Effector CD4-positive, alpha-beta T cell (primary cell): ENCODE results near the gene CLK4.

Source experiments
- DNase-seq: peaks from one replicate; pipeline ENCODE4 v3.0.0-alpha.2; 2020

The CLK4 gene

GRCh38 chr5:178637356-178638074 is 10.7 kb upstream of the CLK4 start:
- no peak for DNase-seq

DNA sequence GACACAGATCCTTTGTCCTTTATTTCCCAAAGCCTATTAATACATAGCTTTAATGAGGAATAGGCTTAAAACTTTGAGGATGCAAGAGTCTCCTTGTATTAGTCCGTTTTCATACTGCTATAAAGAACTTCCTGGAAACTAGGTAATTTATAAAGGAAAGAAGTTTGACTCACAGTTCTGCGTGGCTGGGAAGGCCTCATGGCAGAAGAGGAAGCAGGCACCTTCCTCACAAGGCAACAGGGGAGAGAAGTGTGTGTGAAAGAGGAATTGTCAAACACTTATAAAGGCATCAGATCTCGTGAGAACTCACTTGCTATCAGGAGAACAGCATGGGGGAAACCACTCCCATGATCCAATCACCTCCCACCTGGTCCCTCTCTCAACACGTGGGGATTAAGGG is 5.4 kb upstream of the CLK4 start:
- no peak for DNase-seq

DNA sequence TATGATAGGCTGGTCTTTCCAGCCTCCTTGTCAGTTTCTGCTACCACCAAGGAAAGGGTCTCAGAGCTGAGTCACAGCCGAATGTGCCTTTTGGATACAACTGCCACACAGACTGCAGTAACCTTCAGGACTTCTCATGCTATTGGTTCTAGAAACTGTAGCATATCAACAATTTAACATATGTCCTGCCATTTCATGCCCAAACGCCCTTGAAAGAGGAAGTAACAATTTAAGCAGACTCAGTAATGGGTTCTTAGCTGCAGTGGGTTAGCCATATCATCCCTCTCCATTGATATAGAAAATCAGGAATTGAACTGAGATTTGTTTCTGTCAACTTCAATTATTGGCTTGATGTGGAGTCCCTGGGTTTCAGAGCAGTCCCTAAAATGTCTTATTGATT is 4.1 kb upstream of the CLK4 start:
- no peak for DNase-seq

GRCh38 chr5:178630475-178630930 is 3.7 kb upstream of the CLK4 start:
- DNase-seq: no peak

DNA sequence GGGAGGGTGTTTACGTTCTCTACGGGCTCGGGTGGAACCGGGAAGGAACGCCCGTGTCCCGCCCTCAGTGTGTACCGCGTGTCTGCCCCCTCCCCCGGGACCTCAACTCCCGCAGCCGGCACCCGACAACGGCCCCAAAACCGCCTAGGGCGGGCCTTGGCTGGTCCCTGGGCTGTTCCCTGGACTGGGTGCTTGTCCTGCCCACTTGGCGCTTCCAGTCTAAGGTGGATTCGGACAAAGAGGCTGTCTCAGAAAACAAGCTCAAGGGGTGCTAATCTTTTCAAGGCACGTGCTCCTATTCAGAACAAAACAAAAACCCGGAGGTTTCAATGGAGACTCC is 379 bp upstream of the CLK4 start:
- DNase-seq: no peak

GRCh38 chr5:178625679-178626483 is 969 bp downstream of the CLK4 start:
- DNase-seq: no peak

DNA sequence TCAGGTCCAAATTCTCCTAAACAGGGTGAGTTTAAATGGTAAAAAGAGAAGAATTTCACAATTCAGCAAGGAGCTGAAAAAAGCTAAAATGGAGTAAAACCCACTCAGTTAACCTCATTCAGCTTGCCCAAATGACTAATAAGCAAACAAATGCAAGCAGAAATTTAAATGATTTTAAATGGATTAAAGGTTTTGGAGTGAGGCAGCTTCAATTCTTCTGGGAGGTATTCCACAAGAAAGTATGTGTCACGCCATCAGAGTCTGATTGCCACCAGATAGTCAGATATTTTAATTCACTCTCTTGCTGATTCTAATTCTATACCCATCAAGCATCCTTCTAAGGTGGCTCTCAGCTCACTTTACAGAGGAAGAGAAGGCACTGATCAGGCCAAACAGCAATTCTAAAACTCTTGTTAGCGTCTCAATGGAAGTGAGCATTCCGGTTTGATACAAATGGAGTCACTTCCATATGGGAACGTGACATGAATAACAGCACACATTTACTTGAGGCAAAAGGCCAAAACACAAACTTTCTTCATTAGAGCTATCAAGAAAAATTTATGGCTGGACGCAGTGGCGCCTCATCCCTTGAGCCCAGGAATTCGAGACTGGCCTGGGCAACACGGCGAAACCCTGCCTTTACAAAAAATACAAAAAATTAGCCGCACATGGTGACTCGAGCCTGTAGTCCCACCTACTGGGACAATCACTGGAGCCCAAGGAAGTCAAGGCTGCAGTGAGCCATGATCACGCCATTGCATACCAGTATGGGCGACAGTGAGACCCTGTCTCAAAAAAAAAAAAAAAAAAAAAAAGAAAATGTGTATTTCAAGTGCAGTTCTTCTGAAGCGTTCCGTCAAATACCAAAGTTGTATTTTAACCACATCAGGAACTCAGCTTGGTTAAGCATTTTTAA is 2.0 kb downstream of the CLK4 start:
- no peak for DNase-seq

- DNase-seq: no peak
Observed at GRCh38 chr5:178622679-178623247, 4.1 kb downstream of the CLK4 start.

GRCh38 chr5:178619390-178619789 is 7.5 kb downstream of the CLK4 start:
- DNase-seq: no peak

GRCh38 chr5:178612299-178612698 is 14.6 kb downstream of the CLK4 start:
- DNase-seq: no peak

DNA sequence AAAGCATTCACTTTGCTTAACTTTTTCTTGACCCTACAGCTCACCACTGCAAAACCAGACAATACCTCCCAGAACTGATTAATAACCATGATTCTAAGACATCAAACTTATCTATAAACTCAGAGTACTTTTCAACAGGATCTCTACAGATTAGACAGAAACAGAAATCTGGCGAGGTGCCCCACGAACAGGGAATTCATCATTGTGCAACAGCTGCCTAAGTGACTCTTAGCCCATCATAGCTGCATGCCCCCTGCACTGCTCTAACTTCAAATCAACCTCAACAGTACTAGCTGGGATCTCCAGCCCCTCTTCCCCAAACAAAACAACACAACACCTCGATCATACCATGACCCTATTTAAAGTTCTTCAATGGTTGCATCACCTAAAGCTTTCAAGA is 20.6 kb downstream of the CLK4 start:
- no peak for DNase-seq

GRCh38 chr5:178605788-178606187 is 21.1 kb downstream of the CLK4 start:
- DNase-seq: no peak

- DNase-seq: no peak
Observed at GRCh38 chr5:178602752-178603151, 24.1 kb downstream of the CLK4 start.

DNA sequence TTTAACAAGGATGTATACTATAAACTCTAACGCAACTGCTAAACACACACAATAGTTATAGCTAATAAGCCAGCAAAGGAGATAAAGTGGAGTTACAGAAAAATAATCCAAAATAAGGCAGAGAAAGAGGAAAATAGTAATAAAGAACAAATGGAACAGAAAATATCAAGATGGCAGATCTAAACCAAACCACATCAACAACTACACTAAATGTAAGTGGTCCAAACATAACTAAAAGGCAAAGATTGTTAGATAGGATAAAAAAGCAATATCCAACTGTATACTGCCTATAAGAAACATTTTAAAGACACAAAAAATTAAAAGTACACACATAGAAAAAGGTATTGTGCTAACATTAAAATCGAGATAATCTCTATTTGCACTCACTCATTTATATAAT is 31.1 kb downstream of the CLK4 start:
- DNase-seq: no peak

GRCh38 chr5:178595150-178595549 is 31.7 kb downstream of the CLK4 start:
- DNase-seq: no peak

DNA sequence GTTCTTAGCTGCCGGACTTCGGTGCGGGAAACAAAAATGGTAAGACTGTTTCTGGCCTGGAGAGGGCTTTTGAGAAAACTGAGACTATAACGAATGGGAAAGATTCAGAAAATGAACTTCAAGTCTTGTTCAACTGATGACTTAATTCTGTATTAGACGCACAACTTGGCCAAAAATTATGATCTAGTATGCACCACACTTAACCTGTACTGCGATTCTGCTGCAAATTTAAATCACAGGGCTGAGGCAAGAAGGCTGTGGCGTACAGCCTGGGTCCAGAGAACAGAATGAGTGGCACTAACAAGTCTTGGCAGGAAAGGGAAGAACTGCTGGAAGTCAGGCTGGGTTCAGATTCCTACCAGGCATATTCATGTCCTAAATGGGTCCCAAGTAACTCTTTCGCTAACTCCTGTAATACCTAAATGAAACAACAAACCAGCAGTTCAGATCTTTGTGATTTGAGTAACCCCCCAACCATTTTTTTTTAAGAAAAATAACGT is 35.9 kb downstream of the CLK4 start:
- DNase-seq: no peak

- no peak for DNase-seq
Observed at GRCh38 chr5:178590141-178590923, 36.5 kb downstream of the CLK4 start, which contains the start of gene COL23A1. TSS of gene COL23A1 (minus strand) at chr5:178590393.

DNA sequence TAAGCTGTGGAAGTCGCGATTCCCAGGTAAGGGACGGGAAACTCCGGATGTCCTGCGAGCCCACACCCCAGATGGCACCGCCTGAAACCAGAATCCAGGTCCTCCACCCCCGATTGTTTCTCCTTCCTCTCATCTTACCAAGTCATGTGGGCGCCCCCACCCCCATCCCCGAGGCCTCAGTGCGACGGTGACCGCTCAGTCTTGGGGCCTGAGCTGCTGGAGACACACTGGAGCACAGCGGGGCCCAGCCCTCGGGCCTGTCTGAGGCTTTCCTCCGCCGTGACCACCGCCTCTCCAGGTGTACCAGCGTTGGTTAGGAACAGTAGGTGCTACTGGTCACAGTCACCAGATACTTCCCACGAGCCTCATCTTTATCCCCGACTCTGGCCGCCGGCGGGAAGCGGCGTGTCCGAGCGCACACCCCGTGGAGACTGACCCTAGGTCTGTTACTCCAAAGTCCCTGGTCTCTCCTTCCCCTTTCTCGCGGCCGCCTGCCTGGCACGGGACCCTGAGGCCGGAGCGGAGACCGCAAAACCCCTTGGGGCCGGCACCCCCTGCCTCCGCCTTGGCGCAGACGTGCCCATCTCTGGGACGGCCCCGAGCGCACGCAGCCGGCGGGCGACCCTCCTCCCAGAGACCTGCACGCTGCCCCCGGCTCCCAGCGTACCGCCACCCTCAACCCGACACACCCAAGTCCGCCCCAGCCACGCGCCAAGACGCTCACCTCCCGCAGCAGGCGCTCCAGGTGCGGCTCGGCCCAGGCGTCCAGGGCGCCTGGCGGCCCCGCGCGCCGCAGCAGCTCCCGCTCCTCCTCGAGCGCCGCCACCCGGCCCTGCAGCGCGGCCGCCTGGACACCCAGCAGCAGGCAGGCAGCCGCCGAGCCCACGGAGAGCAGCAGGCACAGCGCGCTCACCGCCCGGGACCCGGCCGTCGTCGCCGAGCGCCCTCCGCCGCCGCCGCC is 37.4 kb downstream of the CLK4 start:
- no peak for DNase-seq

DNA sequence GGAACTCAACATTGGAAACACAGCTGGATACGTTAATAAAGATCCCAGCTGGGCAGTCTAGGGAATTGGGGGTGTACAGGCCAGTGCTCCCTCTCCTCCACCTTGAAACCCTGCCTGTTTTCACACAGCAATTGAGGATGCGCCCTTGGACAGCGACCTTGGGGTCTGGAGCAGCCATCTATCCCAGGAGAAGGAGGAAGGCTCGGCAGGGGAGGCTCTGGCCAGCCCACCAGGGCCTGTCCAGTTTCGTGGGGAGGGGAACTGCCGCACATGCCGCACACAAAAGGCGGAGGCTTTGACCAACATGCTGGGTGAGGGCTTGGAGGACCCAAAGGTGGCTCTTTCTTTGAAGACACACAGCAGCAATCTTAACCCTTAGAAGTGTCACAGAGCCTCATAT is 38.1 kb downstream of the CLK4 start:
- no peak for DNase-seq

DNA sequence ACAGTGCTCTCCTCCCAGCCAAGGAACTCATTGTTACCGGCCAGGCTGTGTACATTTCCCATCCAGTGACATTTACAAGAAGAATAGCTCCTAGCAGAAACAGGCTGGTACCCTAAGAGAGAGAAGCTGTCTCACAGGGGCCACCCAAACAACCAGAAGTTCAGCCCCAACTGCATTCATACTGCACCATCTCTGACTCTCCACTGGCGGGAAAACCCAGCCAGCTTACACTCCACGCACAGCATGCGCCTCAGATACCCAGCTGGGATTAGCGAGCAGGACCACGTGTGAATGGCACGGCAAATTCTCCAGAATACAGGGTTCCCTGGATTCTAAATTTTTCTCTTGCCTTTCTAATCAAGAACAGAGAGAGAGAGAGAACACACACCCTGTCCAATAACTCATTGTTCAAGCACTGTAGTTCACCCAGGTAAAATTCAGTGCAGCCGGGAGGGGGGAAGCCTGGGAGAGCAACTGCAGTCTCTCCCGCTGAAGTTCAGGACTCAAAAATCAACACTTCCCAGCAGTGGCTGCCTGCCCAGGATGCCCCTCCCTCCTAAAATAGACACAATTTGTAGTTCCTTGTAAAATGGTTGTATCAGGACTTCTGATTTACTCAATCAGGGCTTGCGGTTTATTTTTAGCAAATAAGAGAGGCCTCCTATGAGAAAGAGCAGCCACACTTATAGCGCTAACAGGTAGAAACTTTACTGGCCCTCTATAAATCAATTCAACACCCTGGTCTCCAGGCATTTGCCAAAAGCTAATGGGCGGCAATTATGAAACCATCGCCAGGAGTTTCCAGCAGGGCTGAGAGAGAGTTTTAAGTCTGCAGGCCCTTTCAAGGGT is 38.9 kb downstream of the CLK4 start:
- no peak for DNase-seq
